ENCODE results near the gene AK2.

Gene AK2

DNA sequence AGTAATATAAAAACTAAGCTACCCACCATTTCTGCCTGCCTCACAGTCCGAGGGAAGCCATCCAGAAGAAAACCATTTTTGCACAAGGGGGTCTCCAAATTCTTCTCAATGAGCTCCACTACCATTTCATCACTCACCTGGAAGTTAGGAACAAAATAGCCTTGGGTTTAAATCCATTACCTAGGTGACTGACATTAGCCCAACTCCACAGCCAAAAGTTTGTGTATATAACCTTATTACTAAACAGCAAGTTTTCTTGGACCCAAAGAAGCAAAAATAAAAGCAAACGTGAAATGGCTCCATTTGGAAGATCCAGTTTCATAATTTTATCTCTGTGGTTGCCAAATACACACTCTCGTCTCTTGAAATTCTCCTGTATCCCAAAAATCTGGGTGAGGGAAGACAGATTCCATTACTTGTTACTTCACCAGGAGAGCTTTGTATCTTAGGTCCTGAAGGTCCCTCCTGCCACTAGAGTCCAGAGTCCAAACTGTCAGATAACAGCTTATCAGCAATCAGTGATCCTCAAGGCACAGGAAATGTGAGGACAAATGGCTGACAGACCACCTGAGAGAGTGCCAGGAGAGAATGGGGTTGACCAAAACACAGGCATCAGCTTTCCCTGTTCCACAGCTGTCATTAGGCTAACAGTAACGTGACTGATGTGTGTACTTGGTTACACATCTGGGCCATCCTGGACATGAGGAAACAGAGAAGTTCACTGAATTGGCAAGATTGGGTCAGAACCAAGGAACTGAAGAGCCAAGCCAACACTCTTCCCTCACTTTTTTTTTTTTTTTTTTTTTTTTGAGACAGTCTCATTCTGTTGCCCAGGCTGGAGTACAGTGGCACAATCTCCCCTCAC lies 14.9 kb downstream of the AK2 start:
- no peak for DNase-seq

DNA sequence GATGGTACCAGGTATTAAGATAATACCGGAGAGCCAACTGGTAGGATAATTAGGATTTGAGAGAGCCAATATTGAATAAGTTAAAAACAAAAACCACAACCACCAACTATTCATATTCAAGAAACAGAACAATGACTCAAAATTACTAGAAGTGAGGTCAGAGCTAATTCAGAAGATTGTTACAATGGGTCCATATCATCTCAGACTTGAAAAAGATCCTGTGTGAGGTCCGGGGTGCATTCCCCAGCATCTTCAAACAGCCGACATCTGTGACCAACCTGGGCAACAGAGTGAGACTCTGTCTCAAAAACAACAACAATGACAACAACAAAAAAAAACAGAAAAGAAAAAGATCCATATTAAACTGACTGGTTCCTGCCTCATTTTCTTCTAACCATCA lies 18.6 kb downstream of the AK2 start:
- no peak for DNase-seq

DNA sequence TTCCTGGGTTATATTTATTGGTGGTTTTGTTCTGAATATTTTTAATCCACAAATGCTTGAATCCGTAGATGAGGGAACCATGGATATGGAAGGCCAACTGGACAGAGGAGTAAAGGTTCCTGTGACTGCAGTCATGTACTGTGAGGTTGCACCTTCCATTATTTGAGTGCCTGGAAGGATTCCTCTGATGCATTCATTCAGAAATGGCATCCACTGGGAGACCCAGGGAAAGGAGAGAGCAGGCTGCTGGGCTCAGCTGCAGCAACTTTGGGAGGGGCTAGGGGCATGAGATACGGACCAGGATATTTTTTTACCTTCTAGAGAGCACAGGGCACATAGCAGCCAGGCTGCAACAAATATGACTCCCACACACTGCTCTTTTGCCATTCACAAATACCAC lies 19.5 kb downstream of the AK2 start:
- no peak for DNase-seq

DNA sequence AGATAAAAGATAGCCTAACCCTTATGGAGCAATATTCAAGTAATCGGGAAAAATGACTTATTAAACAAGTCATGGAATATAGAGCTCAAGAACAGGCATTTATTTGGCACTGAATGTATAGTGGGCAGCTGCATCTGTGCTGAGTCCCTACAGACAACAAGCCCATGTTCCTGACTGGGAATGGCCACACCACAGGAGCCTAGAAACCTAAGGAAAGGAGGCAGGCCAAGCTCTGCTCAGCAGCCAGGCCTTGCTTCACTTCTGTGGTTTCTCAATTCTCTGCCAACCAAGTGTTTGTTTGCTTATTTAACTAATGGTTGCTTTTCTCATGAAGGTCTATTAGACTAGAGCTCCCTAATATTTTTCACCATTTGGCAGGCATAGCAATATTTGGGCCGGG lies 21.5 kb downstream of the AK2 start:
- DNase-seq: no peak

DNA sequence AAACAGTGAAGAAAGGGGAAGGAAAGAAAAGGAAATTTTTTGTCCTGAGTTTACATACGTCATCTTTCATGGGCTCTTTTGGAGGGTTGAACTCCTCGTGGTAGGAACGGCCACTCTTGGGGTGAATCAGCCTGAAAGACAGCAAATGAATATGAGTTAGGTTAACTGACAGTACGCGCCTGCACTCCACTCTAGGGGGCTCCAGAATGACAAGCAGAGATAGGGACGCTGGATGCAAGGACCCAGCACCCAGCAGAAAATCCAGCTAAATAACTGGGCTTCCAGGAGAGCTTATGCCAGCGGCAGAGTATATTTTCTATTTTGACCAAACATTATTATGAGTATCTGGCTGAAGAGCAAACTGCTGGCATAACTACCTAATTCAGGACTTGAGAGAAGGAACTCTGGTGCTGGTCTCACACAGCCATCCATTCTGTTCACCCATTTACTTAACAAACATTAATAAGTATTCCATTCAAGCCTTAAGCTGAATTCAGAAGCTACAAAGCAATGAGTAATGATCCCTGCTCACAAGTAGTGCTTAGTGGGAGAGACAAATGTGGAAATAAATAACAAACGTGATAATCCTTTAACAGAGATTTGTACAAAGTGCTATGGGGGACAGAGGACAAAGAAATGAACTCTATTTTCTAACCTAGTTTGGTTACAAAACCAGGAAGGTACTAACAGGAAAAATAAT lies 22.1 kb downstream of the AK2 start:
- no peak for DNase-seq

DNA sequence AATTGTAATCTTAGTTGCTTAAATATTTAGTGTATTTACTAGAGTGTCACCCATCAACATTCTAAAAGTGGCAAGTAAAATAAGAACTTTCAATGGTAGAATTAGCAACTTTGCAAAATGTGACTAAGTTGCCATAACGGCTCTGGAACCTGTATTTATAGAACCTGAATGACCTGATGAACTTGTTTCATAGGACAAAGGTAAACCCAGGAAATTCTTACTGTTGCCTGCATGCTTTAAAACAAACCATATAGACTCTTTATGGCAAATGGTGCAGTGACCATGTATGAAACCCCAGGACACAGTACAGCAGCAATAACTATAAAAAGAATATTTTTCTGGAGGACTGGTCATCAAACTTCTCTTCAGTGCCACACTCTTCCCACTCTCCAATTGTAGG lies 22.9 kb downstream of the AK2 start:
- DNase-seq: no peak

DNA sequence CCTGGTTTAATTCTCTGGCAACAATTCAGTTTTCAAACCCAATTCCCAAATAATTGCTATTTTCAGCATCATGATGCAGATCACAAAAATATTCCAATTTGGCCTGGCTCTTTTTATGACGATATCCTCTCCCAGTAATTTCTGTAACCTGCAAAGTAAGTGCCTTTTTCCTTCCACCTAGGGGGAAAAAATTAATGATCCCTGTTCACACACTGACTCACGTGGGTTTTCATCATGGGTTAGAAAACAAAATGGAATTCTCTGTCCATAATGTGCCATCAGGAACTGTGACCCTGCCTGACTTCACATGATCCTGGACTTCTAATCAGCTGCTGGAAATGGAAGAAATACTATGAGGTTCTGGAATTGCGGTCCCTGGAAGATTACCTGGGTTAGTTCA lies 24.5 kb downstream of the AK2 start:
- no peak for DNase-seq

DNA sequence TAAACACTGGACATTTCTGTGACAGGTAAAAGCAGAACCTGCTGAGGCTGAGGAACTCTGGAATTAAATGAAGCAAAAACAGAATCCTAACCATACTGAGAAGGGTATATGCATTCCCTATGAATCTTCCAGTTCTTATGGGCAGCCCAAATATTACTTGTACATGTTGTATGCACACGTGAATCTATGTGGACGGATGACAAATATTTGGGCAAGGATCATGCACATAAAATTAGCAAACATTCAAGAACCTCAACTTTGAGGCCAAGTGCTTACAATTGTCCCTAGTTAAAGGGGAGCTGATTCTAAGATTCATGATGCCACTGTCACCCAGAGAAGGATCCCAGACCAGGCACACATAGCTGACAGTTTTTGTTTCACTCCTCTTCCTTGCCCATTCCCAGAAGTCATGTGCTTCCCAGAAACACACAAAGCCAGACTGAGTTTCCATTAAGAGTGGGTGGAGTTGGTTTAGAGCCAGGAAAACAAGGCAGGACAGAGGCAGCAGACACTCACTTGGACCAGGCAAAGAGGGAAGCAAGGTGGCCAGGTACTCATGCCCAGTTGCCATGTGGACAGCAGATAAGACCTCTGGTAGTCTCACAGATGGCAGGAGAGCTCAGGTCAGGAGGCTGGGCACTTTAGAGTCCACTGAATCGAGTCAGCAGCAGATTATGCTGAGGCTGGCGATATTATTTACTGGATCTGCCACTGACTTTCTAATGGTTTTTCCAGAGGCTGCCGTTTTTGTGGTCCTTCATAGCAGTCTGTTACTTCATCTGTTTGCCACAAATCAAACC lies 25.6 kb downstream of the AK2 start:
- peak; percentile 33 for DNase-seq

DNA sequence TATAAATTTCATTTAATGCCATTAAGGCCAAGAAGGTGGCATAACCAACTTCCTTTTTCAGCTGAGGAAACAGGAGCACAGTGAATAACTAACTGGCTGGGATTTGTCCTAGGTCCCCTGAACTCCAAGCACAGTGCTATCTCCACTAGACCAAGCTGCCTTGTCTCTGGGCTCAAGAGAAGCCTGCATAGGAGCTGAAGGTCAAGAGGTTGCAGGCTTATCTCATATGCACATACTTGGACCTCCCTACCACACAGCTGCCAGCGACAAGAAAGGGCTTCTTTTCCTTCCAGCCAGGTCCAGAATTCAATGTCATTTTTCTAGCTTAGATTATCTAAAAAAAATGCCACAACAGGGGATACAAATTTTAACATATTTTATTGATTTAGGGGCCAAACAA lies 27.1 kb downstream of the AK2 start:
- no peak for DNase-seq

DNA sequence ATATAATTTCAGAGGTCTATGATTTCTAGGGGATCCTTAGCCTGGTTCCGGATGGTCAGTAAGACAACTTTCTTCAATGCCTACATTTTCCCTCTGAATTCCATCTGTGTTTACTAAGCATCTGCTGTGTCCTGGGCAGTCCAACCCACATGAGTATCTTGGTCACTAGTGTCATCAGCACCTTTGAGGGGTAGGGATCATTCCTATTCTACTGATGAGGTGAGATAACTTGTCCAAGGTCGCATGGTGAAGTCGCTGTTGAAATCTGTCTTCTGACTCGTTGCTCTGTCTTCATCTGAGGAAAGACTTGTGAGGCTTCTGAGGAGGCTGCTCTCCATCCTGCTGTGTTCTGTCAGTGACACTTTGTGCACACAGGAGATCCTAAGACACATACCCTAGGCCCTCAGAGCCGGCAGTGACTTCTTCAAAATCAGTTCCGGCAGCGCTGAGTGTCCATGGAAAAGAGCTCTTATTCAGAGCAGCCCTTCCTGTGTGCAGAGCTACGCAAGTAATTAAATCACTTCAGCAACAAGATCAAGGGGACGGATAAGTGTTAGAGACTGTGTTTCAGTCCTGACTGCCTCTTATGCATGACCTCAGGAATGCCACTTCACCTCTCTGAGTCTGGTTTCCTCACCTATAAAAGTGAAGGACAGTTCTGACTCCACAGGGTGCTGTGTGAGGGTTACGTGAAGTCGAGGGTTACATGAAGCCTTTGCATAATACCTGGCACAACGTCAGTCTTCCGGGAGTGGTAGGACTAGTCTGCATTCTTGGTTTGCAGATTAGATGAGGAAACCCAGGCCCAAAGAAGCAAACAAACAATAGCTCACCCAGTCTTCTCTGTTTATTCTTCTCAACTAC lies 28.4 kb downstream of the AK2 start:
- DNase-seq: no peak

DNA sequence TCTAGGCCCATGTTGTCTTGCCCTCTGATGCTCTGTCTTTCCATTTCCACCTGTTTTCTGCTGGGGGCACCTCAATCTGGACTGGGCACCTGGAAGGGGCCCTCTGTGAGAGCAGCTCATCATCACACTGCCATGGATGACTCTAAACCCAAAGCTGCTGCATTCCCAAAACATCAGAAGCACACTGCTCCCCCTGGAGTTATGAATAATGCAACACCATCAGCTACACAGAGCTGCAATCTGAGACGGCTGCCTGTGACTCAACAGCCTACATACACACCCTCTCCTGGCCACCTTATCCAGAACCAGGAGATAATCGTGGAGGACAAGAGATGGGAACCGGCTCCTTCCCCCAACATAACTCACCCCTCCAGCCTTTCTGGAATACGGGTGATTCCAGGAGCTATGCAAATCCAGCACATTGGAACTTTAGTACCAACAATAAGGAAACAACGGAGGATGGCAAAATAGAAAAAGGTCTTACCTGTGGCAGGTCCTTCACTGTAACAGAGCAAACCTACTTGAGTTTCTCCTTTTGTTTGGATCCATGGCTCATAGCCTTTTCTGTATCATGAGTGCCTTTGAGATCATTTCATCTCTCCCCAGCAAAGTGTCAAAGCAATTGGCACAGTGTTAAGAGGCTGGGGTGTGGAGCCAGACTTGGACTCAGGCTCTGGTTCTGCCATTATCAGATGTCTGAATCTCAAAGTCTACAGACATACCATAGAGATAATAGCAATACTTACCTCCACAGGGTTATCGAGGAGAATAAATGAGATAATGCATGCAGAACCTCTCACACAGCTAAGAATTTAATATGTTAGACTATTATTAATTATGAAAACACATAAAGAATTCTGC lies 29.3 kb downstream of the AK2 start:
- DNase-seq: peak; percentile 86

DNA sequence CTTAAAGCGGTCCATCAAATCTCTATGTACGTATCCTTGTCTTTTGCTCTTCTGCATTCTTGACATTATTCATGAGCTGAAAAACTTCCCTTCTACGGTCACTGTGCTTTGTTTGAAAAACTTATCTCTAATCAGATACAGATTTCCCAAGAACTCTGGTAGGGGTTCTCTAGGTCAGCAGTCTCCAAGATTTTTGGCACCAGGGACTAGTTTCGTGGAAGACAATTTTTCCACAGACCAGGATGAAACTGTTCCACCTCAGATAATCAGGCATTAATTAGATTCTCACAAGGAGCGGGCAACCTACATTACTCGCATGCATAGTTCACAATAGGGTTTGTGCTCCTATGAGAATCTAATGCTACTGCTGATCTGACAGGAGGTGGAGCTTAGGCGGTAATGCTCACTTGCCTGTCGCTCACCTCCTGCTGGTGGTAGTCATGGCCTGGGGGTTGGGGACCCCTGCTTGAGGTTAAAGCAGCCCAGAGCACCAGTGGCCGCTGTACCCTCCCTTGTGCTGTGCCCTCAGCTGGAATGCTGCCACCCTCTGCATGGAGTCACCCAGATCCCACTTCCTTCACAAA lies 30.8 kb downstream of the AK2 start:
- DNase-seq: no peak

DNA sequence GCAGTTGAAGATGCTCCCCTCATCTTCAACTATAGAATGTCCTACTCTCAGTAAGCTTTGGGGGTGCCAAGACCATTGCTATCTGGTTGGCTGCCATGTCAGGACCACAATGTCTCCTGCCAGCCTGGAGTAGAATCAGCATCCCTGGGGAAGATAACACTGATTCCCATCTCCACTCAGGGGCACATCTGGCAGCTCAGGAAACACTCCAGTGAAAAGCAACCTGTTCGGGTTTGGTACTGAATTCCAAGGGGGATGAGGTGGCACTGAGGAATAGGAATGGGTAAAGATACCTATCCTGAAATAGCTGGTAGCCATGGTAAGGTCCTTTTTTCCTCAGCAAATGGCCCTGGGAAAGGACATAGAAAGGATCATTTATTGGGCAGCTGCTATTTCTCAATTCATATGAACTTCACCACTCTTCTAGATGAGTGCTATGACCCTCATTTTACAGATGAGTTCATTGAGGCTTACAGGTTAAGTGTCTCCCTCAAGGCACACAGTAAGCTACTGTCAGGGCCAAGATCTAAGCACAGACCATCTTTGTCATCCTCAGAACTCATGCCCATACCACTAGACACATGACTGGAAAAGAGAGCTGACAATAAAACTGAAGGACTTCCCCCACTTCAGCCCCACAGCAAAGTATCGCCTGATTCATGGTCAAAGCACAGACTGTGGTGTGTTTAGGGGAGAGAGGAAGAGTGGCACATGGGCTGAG lies 31.4 kb downstream of the AK2 start:
- DNase-seq: no peak

DNA sequence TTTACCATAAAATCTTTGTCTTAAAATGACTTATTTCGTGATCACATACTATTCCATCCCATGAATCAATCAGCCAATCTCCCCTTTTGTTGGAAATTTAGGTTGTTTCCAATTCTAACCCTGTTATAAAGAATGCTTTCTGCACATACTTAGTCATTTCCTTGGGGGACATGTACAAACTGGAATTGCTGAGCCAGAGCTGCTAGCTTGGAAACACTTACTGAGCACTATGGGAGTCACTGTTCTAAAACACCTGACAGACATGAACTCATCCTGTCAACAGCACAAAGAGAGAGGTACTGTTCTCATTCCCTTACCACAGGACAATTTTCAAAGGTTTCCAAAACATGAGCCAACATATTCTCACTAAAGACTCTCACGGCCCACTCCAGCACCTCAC lies 32.1 kb downstream of the AK2 start:
- DNase-seq: no peak

DNA sequence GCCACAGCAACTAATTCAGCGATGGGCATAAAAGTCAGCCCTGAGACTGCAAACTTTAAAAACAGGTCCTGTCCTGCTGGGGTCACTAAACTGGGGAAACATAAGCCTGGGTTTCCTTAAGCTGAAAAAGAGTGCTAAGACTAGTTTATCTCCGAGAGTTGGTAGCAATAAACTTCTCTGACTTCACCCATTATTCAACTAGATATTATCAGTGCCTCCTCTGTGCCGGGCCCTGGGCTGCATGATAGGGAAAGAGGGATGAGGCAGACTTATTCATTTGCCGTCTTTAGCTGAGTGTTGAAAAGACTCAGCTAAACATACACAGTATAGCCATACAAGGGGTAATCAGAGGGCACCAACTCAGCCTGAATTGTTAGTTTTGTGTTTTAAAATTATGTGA lies 33.0 kb downstream of the AK2 start:
- DNase-seq: no peak

DNA sequence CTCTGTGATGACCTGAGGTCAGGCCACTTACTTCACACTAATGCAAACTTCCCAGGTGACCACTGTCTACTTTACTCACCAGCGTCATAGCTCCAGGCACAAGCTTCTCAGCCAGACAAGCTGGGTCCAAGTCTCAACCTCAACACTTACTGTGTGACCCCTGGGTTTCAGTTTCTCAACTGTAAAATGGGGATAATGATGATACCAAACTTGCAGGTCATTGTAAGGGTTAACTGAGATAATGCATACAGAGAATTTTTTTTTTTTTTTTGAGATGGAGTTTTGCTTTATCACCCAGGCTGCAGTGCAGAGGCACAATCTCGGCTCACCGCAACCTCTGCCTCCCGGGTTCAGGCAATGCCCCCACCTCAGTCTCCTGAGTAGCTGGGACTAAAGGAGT lies 34.7 kb downstream of the AK2 start:
- DNase-seq: no peak

DNA sequence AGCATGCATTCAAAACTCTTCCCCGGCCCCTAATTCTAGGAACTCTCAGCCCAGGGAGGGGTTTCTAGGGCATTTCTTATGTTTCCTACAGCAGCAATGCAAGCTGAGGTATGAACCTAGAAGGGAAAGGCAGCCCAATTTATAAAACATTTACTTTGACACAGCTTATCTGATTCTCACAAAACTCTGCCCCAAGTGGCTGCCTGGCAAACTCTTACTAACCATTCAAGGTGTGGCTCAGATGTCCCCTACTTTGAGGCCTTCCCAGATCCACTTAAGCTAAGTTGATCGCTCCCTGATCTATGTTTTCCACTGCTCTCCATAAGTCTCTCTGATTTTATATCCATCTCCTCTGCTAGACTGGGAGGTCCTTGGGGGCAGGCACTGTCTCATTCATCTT lies 35.4 kb downstream of the AK2 start:
- DNase-seq: no peak

DNA sequence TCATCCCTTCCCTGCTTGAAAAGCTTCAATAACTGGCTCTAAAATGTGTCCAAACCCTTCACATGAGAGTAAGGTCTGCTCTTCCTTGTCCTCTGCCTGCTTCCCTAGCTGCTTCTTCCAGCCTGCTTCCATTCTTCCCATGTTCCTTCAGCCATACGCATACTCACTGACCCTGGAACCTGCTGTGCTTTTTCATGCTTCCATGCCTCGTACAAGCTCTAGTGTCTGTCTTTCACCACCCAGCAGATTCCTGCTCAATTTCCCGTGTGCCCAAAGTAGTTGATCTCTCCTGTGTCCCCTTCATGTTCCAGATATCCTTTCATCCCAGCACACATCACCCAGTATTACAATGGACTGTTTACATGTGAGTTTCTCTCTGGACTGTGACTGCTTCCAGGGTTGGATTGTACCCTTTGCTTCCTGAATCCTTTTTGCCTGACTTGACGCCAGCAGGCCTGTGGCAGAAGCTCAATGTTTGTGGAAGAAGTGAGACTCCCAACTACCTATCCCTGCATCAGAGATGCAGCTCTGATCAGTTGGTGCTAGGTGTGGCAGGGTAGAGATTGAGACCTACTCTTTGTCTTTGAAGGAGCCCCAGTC lies 36.2 kb downstream of the AK2 start:
- no peak for DNase-seq

DNA sequence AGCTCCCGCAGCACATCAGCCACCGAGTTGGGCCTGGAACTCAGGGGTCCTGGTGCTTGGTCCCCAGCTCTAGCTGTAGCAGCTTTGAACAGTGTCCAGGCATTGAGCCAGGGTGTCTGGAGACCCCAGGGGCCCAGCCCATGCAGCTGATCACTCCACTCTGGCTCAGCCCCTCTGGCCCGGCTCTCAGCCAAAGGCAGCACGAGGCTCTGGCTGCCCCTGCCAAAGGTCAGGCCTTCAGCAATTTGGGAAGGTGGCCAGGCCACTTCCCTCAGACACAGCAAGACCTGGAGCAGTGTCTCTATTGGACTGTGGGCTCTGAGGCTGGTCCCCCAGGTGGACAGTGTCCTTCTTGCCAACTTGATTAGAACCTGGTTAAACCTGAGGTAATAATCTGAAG lies 37.7 kb downstream of the AK2 start:
- no peak for DNase-seq

DNA sequence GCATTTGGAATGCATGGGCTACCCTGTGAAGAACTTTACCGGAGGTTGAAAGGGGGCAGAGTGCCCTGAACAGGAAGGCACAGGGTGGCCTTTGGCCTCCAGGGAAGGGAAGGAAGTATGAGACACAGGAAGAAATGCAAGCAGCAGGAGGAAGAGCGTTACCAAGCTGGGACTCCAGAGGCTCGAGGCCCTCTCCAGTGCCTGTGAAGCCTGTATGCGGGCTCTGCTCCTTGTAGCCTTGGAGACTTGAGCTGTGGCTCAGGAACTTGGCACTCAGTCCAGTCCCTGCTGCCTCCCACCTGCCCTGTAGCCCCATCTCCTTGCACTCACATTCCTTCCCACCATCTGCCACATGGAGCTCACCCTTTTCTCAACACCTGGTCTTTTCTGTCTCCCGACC lies 38.6 kb downstream of the AK2 start:
- peak; percentile 40 for DNase-seq

Measured in EL (cell line).